NT2/D1 (cell line): Measurements from ENCODE around the gene RNF111.

ENCODE experiments used
- YY1 ChIP-seq: IDR thresholded peaks from 2 replicates; pipeline ENCODE4 v1.6.1; 2011; ENCODE audit not compliant: insufficient read length, insufficient read depth
- ZNF274 ChIP-seq: IDR thresholded peaks from 2 replicates; pipeline ENCODE4 v1.6.1; 2011; ENCODE audit warnings: mild to moderate bottlenecking, low read depth, low read length

- TF ChIP-seq YY1 (no peak), ZNF274 (no peak)
Measured at GRCh38 chr15:59013246-59013873, 25.9 kb downstream of the RNF111 start.
